HepG2 (cell line): ENCODE measurements around the gene NINL. TPM values are rescaled to one million over a fixed set of nuclear protein-coding genes. Genes with fewer than 3 reads are reported as not detected.
"Not testable (repeated sequence)": the region's sequence is repeated elsewhere in the genome, so short reads cannot be mapped to it uniquely, and the experiment has no call there.

Experiments
- FOXA3 ChIP-seq: IDR thresholded peaks from 2 replicates; pipeline ENCODE4 v1.6.1; 2016; ENCODE audit warnings: missing genetic modification reagents, missing compliant biosample characterization
- HNF1B ChIP-seq: sonication (generic); formaldehyde crosslinking; IDR thresholded peaks from 2 replicates; pipeline ENCODE4 v1.5.1; 2020; ENCODE audit warnings: mild to moderate bottlenecking, moderate library complexity, missing genetic modification reagents
- KDM6A ChIP-seq: IDR thresholded peaks from 2 replicates; pipeline ENCODE4 v1.6.1; 2016; ENCODE audit warnings: low read depth
- MEIS1 ChIP-seq: sonication (generic); formaldehyde crosslinking; IDR thresholded peaks from 2 replicates; pipeline ENCODE4 v1.9.0; 2021; ENCODE audit warnings: mild to moderate bottlenecking, missing genetic modification reagents, moderate library complexity, borderline replicate concordance
- SOX13 ChIP-seq, 3 experiments: fragments of 450-650 bp in 1 of 3; sonication (generic) in 1 of 3; formaldehyde crosslinking in 1 of 3; IDR thresholded peaks in 2 of 3; conservative IDR thresholded peaks in 1 of 3; 2 replicates each; pipeline versions ENCODE4 v1.5.0 to v1.6.1; 2016 to 2020; ENCODE audit warnings: antibody characterized with exemption in 1 of 3, mild to moderate bottlenecking in 1 of 3, missing compliant biosample characterization in 1 of 3, missing genetic modification reagents in 1 of 3, moderate library complexity in 1 of 3
- SOX6 ChIP-seq, 2 experiments: fragments of 450-650 bp in 1 of 2; sonication (generic) in 1 of 2; formaldehyde crosslinking in 1 of 2; IDR thresholded peaks; 2 replicates each; pipeline versions ENCODE4 v1.4.0 to v1.6.1; 2017 to 2020; ENCODE audit warnings: antibody characterized with exemption in 1 of 2, mild to moderate bottlenecking in 1 of 2, missing genetic modification reagents in 1 of 2
- TEAD3 ChIP-seq: optimal IDR thresholded peaks from 2 replicates; pipeline ENCODE3; 2016; ENCODE audit warnings: borderline replicate concordance
- TFAP4 ChIP-seq: sonication (generic); IDR thresholded peaks from 2 replicates; pipeline ENCODE4 v1.6.1; 2016; ENCODE audit warnings: low read depth, borderline replicate concordance
- ZFX ChIP-seq: sonication (generic); formaldehyde crosslinking; IDR thresholded peaks from 2 replicates; pipeline ENCODE4 v1.4.0; 2020; ENCODE audit warnings: mild to moderate bottlenecking, low read depth, missing genetic modification reagents, moderate library complexity
- ZNF318 ChIP-seq: sonication (generic); formaldehyde crosslinking; IDR thresholded peaks from 2 replicates; pipeline ENCODE4 v1.4.0; 2020; ENCODE audit warnings: mild to moderate bottlenecking, missing genetic modification reagents
- ZNF543 ChIP-seq: sonication (generic); formaldehyde crosslinking; IDR thresholded peaks from 2 replicates; pipeline ENCODE4 v1.4.0; 2020; ENCODE audit warnings: mild to moderate bottlenecking, missing genetic modification reagents
- ZNF644 ChIP-seq: IDR thresholded peaks from 2 replicates; pipeline ENCODE4 v1.6.1; 2016; ENCODE audit warnings: low read depth
- ZNF761 ChIP-seq: sonication (generic); formaldehyde crosslinking; conservative IDR thresholded peaks from 2 replicates; pipeline ENCODE4 v1.4.0; 2020; ENCODE audit warnings: mild to moderate bottlenecking, missing genetic modification reagents
- polyA plus RNA-seq, 8 experiments: library from polyadenylated mRNA; depleted of rRNA in 3 of 8; stranded (reverse) in 7 of 8; unstranded in 1 of 8; fragments of >200 nt; fragmentation: Illumina TruSeq in 4 of 8; extraction: Trizol in 4 of 8; gene quantifications; 2 replicates each; pipeline versions ENCODE4 v1.2.1 to v1.2.3, GENCODE V29; 2011 to 2016; ENCODE audit warnings: low read depth in 4 of 8, missing spikeins in 1 of 8, mixed read lengths in 1 of 8; ENCODE audit not compliant: insufficient read depth in 1 of 8
- total RNA-seq, 5 experiments: library from RNA; depleted of rRNA; stranded (reverse); fragments of >200 nt; fragmentation: Illumina TruSeq; extraction: Trizol; gene quantifications; 2 replicates each; pipeline ENCODE4 v1.2.3, GENCODE V29; 2016; ENCODE audit warnings: low read depth in 1 of 5

NINL gene
- total and polyA plus RNA-seq, 2 of the 13 experiments (the other 11 are each of a cell fraction or from before 2014, with no cell fraction given) = 32.3 to 34.3 TPM

- 0 out of 2 replicates have a peak, but pooled peaks have one; percentile 75 for TF ChIP-seq ZNF318
- TF ChIP-seq ZNF644 (CRISPR knock-in tag) = 0 out of 2 replicates have a peak, but pooled peaks have one; percentile 47
- peak; percentile 7; the same call in 1 of the 2 replicates for TF ChIP-seq TFAP4
- 0 out of 2 replicates have a peak, but pooled peaks have one; percentile 23 for TF ChIP-seq KDM6A (CRISPR knock-in tag)
- TF ChIP-seq ZNF761 (CRISPR knock-in tag) = 0 out of 2 replicates have a peak, but pooled peaks have one; percentile 73
- peak; percentile 13; the same call in 1 of the 2 replicates for TF ChIP-seq SOX13 (IDR thresholded peaks at IDR 0.05)
- peak in 1 of 2 experiments; percentile 84; a peak in 2 of 4 replicates for TF ChIP-seq SOX13 (CRISPR knock-in tag; conservative IDR thresholded peaks at IDR 0.05 in 1 of 2, IDR thresholded peaks at IDR 0.05 in 1 of 2)
- TF ChIP-seq TEAD3 (CRISPR knock-in tag) = peak; percentile 65
- peak; percentile 53; the same call in 1 of the 2 replicates for TF ChIP-seq HNF1B
- peak; percentile 76 for TF ChIP-seq FOXA3 (CRISPR knock-in tag)
- TF ChIP-seq SOX6 (IDR thresholded peaks at IDR 0.05) = not testable (repeated sequence)
- TF ChIP-seq SOX6 (CRISPR knock-in tag; IDR thresholded peaks at IDR 0.05) = peak; percentile 51
- TF ChIP-seq ZNF543 (CRISPR knock-in tag) = 0 out of 2 replicates have a peak, but pooled peaks have one; percentile 31
- peak; percentile 20; the same call in 1 of the 2 replicates for TF ChIP-seq ZFX
- 0 out of 2 replicates have a peak, but pooled peaks have one; percentile 64 for TF ChIP-seq MEIS1 (CRISPR knock-in tag)
- TF ChIP-seq, all 625 proteins: peak for 36; not testable (repeated sequence) for 589
Measured at GRCh38 chr20:25550645-25551337, 34.5 kb downstream of the NINL start (continued).
